HG02970 (cell line): ENCODE results near the gene GJB2.
"Not testable (repeated sequence)": the region's sequence is repeated elsewhere in the genome, so short reads cannot be mapped to it uniquely, and the experiment has no call there.

Source experiments
- ATAC-seq: cut with Tn5 transposase; IDR thresholded peaks from one replicate; pipeline ENCODE4 v1.9.1; 2021; ENCODE audit warnings: mild to moderate bottlenecking, moderate library complexity, moderate number of reproducible peaks; ENCODE audit not compliant: unreplicated experiment, low FRiP score

GJB2 gene

GRCh38 chr13:20171364-20171763 lies 21.4 kb downstream of the GJB2 start:
- no peak for ATAC-seq

DNA sequence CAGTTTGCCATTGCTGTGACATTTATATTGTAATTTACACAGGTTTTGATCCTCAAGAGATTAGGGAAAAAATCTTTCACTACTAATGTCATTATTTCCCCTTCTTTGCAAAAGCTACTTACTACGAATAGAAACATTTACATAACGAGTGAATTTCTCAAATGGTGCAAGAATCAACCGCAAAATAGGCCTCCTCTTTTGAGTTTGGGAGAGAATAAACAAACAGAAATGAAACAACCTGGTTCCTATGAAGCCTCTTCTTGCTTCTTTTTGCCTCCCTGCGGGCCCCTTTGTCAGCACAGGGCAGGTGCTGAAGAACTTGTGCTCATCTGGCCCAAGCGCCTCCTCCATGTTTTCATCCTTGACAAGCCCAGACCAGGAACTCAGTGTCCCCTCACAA lies 21.8 kb downstream of the GJB2 start:
- no peak for ATAC-seq

GRCh38 chr13:20168396-20168795 lies 24.3 kb downstream of the GJB2 start:
- no peak for ATAC-seq

GRCh38 chr13:20165417-20166257 lies 27.1 kb downstream of the GJB2 start:
- ATAC-seq: no peak

DNA sequence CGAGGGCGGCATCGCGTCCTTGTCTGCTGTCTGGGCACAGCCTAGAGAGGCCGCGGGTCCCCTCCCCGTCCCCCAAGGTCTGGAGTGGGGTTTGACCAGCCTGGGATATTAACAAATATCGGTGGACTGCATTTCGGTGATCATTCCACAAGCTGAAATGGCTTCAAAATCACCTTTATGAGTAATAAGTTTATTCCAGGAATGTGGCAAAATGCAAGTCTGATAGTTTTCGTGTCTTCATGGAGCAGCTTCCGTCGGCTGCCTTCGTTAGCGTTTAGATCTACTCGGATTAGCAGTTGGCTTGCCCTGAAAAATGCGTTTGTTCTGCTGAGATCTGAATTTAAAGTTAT lies 30.8 kb downstream of the GJB2 start:
- ATAC-seq: no peak

DNA sequence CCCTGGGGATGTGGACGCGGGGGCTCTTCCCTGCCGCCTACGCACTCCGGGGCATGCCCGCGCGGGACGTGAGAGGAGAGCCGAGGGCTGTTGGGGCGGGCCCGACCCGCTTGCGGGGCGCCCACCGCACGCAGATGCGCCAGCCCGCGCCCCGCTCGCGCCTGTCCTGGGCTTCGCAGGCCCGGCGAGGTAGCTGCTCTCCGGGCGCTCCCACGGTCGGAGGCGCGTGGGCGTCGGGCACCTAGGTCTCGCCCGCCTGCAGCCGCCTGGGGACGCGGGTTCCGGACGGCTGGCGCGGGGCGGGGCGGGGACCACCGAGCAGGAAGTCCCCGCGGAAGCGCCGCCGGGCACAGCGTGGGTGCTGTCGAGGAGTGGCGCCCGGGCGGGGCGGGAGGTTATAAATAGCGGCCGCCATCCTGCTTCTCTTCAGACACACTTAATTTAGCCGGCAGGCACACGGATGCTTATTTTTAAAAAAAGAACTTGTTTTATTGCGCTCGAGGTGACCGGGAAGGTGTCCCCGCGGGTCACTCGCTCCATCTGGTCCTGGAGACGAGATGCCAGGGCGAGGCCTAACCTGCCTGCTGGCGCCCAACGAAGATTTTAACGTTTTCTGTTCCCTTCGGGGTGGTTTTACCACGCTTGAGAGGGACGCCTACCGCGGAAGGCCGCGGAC lies 31.3 kb downstream of the GJB2 start:
- ATAC-seq: peak; percentile 44

DNA sequence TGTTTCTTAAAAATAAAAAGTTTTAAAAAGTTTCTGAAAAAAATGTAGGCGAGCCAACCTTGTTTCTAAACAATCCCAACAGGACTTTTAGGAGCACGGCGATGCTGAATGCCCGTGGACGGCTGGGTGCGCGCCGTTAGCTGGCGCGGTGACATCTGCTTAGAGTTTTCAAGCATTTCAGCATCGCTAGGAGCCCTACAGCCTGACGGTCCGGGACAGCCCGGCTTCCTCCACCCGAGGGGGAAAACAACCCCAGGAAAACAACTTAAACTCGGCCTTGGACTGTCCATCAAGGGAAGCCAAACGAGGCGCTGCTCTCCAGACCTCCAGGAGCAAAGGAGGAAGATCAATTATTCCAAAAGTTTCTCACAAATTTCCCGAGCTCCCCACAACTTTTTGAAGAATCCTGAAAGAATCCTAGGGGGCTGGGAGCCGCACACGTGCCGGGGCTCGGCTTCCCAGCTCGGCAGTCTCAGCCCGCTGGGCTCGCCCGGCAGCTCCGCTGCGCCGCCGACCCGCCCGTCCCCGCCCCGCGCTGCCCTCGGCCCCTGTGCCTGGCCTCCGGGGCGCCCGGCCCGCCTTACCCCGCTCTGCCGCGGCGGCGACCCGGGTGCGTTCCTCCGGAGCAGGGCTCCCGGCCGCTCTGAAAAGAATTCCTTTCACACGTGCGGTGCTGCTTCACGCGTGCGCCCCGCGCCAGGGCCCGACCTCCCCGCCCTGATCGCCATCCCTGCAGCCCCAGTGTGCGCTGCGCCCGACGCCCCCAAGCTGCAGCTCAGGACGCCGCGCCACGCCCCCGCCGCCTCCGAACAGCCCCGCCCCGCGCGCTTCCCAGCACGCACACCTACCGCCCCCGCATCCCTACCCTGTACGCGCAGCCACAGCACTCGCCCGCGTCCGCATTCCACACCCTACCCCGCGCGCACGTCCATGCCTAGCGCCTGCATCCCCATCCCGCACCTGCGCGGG lies 32.1 kb downstream of the GJB2 start, which contains the start of gene GJA3:
GJA3 (minus strand) TSS at position 747 of the 969 bp plus-strand sequence. CDS start 17,764 bp downstream, outside the sequence.
- ATAC-seq: peak; percentile 52

DNA sequence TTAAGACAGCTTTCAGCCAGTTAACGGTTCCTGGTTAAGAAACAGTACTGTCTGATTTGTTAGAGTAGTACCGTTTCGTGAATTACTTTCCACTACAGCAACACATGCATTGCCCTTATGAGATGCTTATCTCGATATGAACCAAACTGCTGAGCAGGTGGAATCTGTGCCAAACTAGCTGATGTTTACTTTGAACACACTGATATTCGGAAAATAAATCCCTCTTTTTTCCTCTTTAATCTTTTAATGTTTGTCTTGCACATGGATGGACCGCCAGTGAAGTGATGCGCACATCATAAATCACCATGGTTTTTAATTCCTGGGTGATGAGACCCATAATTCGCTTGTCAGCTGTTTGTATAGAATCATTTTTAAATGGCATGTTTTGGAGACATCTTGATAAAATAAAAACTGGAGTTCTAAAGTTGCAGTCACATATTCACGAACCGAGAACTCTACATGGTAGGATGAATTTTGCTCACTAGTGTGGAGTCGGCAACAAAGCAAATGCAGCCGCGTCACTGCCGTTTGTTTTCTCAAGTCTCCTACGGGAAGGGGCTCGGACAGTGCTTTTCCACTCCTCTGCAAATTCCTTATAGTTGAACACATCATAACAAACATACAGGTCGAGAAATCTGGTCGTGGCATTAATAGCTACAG lies 33.0 kb downstream of the GJB2 start:
- ATAC-seq: no peak

DNA sequence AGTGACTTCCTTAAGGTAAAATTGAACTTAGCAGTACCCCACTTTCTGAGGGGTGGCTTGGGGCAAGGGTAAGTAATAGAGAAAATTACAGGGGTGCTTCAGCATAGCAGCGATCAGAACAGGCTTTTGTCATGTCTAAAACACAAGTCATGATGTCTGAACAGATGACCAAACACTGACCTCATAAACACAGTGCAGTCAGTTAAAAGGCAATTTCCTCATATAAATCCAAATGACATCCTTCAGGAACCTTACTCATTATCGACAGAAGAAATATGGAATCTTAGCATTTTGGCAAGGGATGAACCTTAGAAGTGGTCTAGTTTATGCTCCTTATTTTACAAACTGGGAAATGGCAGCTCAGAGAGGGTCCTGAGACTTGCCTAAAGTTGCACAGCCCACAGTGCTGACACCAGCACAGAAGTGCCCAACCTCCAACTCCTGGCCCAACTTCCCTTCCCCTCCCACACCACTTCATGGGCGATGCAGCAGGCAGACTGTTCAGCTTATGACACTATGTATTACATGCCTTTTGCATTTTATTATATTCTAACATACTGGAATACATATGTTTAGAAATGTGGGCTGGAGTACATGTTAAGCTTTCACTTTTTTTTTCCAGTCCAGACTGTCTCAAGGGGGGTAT lies 35.5 kb downstream of the GJB2 start:
- no peak for ATAC-seq

DNA sequence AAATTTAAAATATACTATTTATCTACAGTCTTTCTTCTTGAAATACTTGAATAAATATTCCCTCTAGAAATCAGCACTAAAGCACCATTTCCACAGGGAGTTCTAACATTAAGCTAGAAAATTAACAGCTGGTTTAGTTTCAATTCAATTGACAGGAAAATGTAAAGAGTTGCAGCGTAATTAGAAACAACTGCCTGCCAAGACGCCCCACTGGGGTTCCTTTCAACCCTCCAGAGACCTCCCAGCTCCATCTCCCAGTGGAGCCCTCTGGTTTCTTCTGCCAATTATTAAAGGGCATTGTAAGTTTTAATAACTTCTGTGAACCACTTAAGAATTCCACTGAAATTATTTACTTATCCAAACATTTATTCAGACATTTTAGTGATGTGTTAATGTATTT lies 36.0 kb downstream of the GJB2 start:
- no peak for ATAC-seq

GRCh38 chr13:20153290-20153689 lies 39.4 kb downstream of the GJB2 start:
- ATAC-seq: not testable (repeated sequence)

- ATAC-seq: no peak
Observed at GRCh38 chr13:20151612-20152011, 41.1 kb downstream of the GJB2 start.

GRCh38 chr13:20151016-20151415 lies 41.7 kb downstream of the GJB2 start:
- ATAC-seq: no peak

GRCh38 chr13:20150561-20150960 lies 42.2 kb downstream of the GJB2 start:
- ATAC-seq: no peak

DNA sequence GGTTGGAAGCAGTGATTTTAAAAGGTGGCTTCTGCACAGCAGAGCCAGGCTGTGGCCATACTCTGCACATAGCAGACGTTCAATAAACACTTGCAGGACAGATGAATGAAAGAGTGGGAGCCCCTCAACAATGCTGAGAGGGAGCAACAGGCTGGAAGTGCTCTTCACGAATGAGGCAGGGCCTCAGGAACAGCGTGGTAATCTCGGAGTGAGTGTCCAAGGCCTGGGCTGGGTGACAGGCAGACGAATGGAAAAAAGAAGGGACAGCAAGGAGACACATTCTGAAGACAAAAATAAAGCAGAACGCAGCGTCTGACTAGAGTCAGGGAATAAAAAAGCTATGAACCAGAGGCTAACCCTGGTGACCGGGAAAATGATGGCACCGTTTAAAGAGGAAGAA lies 43.0 kb downstream of the GJB2 start:
- ATAC-seq: no peak

- ATAC-seq: no peak
Observed at GRCh38 chr13:20148501-20149183, 44.1 kb downstream of the GJB2 start.

DNA sequence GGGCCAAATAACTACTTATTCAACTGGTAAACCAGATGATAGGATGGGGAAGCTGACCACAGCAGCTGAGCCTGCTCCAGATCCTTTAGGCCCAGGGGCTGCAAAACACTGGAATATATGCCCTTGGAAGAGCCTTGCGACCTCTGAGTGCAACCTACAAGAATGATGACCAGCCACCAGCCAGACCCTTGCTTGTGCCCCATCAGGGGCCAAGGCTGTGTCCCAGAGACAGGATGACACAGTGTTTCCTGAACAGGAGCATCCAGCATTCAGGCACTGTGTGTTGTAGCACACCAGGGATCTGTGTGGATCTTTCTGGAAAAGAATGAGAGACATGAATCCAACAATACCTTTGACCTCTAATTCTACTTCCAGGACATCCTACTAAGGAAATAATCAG lies 46.4 kb downstream of the GJB2 start:
- no peak for ATAC-seq

- ATAC-seq: no peak
Observed at GRCh38 chr13:20145521-20145920, 47.2 kb downstream of the GJB2 start.

GRCh38 chr13:20144141-20144850 lies 48.4 kb downstream of the GJB2 start:
- ATAC-seq: no peak
